ENCODE data around the gene FN3KRP. TPM values are rescaled to one million over a fixed set of nuclear protein-coding genes. Genes with fewer than 3 reads are reported as not detected.

FN3KRP gene
- total and polyA plus RNA-seq, 2 of the 13 experiments (the other 11 are each of a cell fraction or from before 2014, with no cell fraction given) = 22.4 to 28.2 TPM

- TF ChIP-seq ZNF318 (CRISPR knock-in tag; IDR thresholded peaks at IDR 0.05) (no peak), ZC3H4 (CRISPR knock-in tag; IDR thresholded peaks at IDR 0.05; ENCODE audit: borderline replicate concordance) (no peak), BHLHE40 (IDR thresholded peaks at IDR 0.05; ENCODE audit: low read length) (no peak), KDM4B (CRISPR knock-in tag; IDR thresholded peaks at IDR 0.05) (peak; percentile 88; the same call in 1 of the 2 replicates), SPEN (CRISPR knock-in tag; IDR thresholded peaks at IDR 0.05; ENCODE audit: low read depth) (peak; percentile 40; the same call in 1 of the 2 replicates), SP1 (IDR thresholded peaks at IDR 0.05) (no peak), SP1 (CRISPR knock-in tag; IDR thresholded peaks at IDR 0.05) (peak; percentile 26; the same call in 1 of the 2 replicates), KDM2A (CRISPR knock-in tag; IDR thresholded peaks at IDR 0.05; ENCODE audit: borderline replicate concordance, low read depth) (peak; percentile 79), ZSCAN20 (CRISPR knock-in tag; IDR thresholded peaks at IDR 0.05; ENCODE audit: borderline replicate concordance) (no peak), FOXC1 (CRISPR knock-in tag; IDR thresholded peaks at IDR 0.05; ENCODE audit: borderline replicate concordance) (no peak)
- TF ChIP-seq, protein P1, sequence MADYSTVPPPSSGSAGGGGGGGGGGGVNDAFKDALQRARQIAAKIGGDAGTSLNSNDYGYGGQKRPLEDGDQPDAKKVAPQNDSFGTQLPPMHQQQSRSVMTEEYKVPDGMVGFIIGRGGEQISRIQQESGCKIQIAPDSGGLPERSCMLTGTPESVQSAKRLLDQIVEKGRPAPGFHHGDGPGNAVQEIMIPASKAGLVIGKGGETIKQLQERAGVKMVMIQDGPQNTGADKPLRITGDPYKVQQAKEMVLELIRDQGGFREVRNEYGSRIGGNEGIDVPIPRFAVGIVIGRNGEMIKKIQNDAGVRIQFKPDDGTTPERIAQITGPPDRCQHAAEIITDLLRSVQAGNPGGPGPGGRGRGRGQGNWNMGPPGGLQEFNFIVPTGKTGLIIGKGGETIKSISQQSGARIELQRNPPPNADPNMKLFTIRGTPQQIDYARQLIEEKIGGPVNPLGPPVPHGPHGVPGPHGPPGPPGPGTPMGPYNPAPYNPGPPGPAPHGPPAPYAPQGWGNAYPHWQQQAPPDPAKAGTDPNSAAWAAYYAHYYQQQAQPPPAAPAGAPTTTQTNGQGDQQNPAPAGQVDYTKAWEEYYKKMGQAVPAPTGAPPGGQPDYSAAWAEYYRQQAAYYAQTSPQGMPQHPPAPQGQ (CRISPR knock-in tag; IDR thresholded peaks at IDR 0.05; ENCODE audit: borderline replicate concordance) = no peak; the same call in 1 of the 2 replicates
- TF ChIP-seq, protein P2, sequence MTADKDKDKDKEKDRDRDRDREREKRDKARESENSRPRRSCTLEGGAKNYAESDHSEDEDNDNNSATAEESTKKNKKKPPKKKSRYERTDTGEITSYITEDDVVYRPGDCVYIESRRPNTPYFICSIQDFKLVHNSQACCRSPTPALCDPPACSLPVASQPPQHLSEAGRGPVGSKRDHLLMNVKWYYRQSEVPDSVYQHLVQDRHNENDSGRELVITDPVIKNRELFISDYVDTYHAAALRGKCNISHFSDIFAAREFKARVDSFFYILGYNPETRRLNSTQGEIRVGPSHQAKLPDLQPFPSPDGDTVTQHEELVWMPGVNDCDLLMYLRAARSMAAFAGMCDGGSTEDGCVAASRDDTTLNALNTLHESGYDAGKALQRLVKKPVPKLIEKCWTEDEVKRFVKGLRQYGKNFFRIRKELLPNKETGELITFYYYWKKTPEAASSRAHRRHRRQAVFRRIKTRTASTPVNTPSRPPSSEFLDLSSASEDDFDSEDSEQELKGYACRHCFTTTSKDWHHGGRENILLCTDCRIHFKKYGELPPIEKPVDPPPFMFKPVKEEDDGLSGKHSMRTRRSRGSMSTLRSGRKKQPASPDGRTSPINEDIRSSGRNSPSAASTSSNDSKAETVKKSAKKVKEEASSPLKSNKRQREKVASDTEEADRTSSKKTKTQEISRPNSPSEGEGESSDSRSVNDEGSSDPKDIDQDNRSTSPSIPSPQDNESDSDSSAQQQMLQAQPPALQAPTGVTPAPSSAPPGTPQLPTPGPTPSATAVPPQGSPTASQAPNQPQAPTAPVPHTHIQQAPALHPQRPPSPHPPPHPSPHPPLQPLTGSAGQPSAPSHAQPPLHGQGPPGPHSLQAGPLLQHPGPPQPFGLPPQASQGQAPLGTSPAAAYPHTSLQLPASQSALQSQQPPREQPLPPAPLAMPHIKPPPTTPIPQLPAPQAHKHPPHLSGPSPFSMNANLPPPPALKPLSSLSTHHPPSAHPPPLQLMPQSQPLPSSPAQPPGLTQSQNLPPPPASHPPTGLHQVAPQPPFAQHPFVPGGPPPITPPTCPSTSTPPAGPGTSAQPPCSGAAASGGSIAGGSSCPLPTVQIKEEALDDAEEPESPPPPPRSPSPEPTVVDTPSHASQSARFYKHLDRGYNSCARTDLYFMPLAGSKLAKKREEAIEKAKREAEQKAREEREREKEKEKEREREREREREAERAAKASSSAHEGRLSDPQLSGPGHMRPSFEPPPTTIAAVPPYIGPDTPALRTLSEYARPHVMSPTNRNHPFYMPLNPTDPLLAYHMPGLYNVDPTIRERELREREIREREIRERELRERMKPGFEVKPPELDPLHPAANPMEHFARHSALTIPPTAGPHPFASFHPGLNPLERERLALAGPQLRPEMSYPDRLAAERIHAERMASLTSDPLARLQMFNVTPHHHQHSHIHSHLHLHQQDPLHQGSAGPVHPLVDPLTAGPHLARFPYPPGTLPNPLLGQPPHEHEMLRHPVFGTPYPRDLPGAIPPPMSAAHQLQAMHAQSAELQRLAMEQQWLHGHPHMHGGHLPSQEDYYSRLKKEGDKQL (CRISPR knock-in tag; IDR thresholded peaks at IDR 0.05; ENCODE audit: low read depth) = no peak
These were observed 58.7 kb downstream of the FN3KRP start (continued) for GRCh38 chr17:82775001-82775823.
